SK-N-SH (cell line): ENCODE measurements around the gene PIBF1. TPM values are rescaled to one million over a fixed set of nuclear protein-coding genes. Genes with fewer than 3 reads are reported as not detected.

Experiments
- CTCF ChIA-PET: fragments of 300-600, 350-600 bp; formaldehyde crosslinking; extraction: SDS; loops from one replicate; lab custom pipeline; 2021; lab: Yijun Ruan, JAX
- POLR2A ChIA-PET: fragments of 350-600 bp; sonication (Branson Sonifier 250); formaldehyde crosslinking; extraction: SDS; loops from one replicate; lab custom pipeline; 2020; ENCODE audit warnings: antibody characterized with exemption, inconsistent platforms; lab: Yijun Ruan, JAX
- DNase-seq: peaks from one replicate; pipeline ENCODE4 v3.0.0; 2012
- H2AFZ ChIP-seq: fragments of 200-600 bp; sonication (generic); 2 replicates; pipeline ENCODE4 v1.8.1; 2016; ENCODE audit warnings: antibody characterized with exemption, mild to moderate bottlenecking, low read depth
- H3F3A ChIP-seq: fragments of 200-600 bp; sonication (generic); replicated peaks from 2 replicates; pipeline ENCODE3; 2016; ENCODE audit warnings: antibody characterized with exemption, mild to moderate bottlenecking; ENCODE audit not compliant: insufficient read depth
- H3K27ac ChIP-seq, 2 experiments: fragments of 200-500 bp in 1 of 2; fragments of 200-600 bp in 1 of 2; sonication (Bioruptor generic) in 1 of 2; sonication (generic), shearing (Covaris generic) in 1 of 2; 2 replicates each; pipeline versions ENCODE4 v1.5.1 to v1.6.1; 2014 to 2016; ENCODE audit warnings: low read depth in 2 of 2, inconsistent platforms in 1 of 2, low read length in 1 of 2, mild to moderate bottlenecking in 1 of 2, mixed read lengths in 1 of 2
- H3K27me3 ChIP-seq: fragments of 200-600 bp; sonication (generic), shearing (Covaris generic); 2 replicates; pipeline ENCODE4 v1.6.1; 2016; ENCODE audit warnings: mixed run types; ENCODE audit not compliant: insufficient read depth
- H3K36me3 ChIP-seq, 2 experiments: fragments of 200-500 bp in 1 of 2; fragments of 200-600 bp in 1 of 2; sonication (Bioruptor generic) in 1 of 2; sonication (generic) in 1 of 2; replicated peaks in 1 of 2; 2 replicates each; pipeline versions ENCODE3 to v1.5.1; 2014 to 2016; ENCODE audit warnings: low read length in 1 of 2, mild to moderate bottlenecking in 1 of 2; ENCODE audit not compliant: insufficient read depth in 2 of 2, control insufficient read depth in 1 of 2
- H3K4me1 ChIP-seq, 2 experiments: fragments of 200-500 bp in 1 of 2; fragments of 200-600 bp in 1 of 2; sonication (Bioruptor generic) in 1 of 2; sonication (generic), shearing (Covaris generic) in 1 of 2; 2 replicates each; pipeline versions ENCODE4 v1.5.1 to v1.6.1; 2014 to 2016; ENCODE audit warnings: low read depth in 1 of 2, low read length in 1 of 2, mixed run types in 1 of 2; ENCODE audit not compliant: insufficient read depth in 2 of 2, control insufficient read depth in 1 of 2
- H3K4me2 ChIP-seq: fragments of 200-600 bp; sonication (generic), shearing (Covaris generic); 2 replicates; pipeline ENCODE4 v1.6.1; 2017; ENCODE audit warnings: mixed run types
- H3K4me3 ChIP-seq, 2 experiments: fragments of 200-500 bp in 1 of 2; fragments of 200-600 bp in 1 of 2; sonication (Bioruptor generic) in 1 of 2; sonication (generic), shearing (Covaris generic) in 1 of 2; 2 replicates each; pipeline versions ENCODE4 v1.5.1 to v1.8.1; 2014 to 2016; ENCODE audit warnings: low read depth in 2 of 2, inconsistent platforms in 1 of 2, low read length in 1 of 2, mild to moderate bottlenecking in 1 of 2, mixed read lengths in 1 of 2, moderate library complexity in 1 of 2
- H3K79me2 ChIP-seq: fragments of 200-600 bp; sonication (generic); 2 replicates; pipeline ENCODE4 v1.8.1; 2017; ENCODE audit warnings: mild to moderate bottlenecking; ENCODE audit not compliant: insufficient read depth
- H3K9ac ChIP-seq: fragments of 200-600 bp; sonication (generic); 2 replicates; pipeline ENCODE4 v1.6.1; 2017; ENCODE audit warnings: mixed run types
- H3K9me2 ChIP-seq: fragments of 200-600 bp; sonication (generic); 2 replicates; pipeline ENCODE4 v1.6.1; 2017; ENCODE audit warnings: mixed run types
- H3K9me3 ChIP-seq: fragments of 200-600 bp; sonication (generic); 2 replicates; pipeline ENCODE4 v1.6.1; 2017; ENCODE audit warnings: mixed run types, mild to moderate bottlenecking, moderate library complexity
- H4K20me1 ChIP-seq: fragments of 200-600 bp; sonication (generic); 2 replicates; pipeline ENCODE4 v1.6.1; 2017; ENCODE audit warnings: mild to moderate bottlenecking, mixed run types; ENCODE audit not compliant: insufficient read depth
- CHD2 ChIP-seq: fragments of 150-350 bp; IDR thresholded peaks from 2 replicates; pipeline ENCODE4 v1.6.1; 2018; ENCODE audit warnings: low read length; ENCODE audit not compliant: partially characterized antibody
- EP300 ChIP-seq, 2 experiments: IDR thresholded peaks; 2 replicates each; pipeline versions ENCODE4 v1.4.0 to v1.6.1; 2012; ENCODE audit warnings: borderline replicate concordance in 1 of 2, low read depth in 1 of 2, low read length in 1 of 2
- EZH2phosphoT487 ChIP-seq: fragments of 200-600 bp; sonication (generic); IDR thresholded peaks from 2 replicates; pipeline ENCODE4 v1.6.1; 2017; ENCODE audit warnings: low read depth, mixed run types, mild to moderate bottlenecking, antibody characterized with exemption, moderate library complexity, borderline replicate concordance
- FOSL2 ChIP-seq: IDR thresholded peaks from 2 replicates; pipeline ENCODE4 v1.4.0; 2012; ENCODE audit warnings: low read depth, mild to moderate bottlenecking, moderate library complexity, borderline replicate concordance
- FOXJ3 ChIP-seq: sonication (generic); formaldehyde crosslinking; IDR thresholded peaks from 2 replicates; pipeline ENCODE4 v1.5.1; 2020; ENCODE audit warnings: mild to moderate bottlenecking, missing genetic modification reagents
- JUND ChIP-seq: IDR thresholded peaks from 2 replicates; pipeline ENCODE4 v1.4.0; 2012
- MEF2A ChIP-seq: IDR thresholded peaks from 2 replicates; pipeline ENCODE4 v1.4.0; 2012; ENCODE audit warnings: low read depth, borderline replicate concordance
- NFIC ChIP-seq: IDR thresholded peaks from 2 replicates; pipeline ENCODE4 v1.4.0; 2012; ENCODE audit warnings: borderline replicate concordance
- PBX3 ChIP-seq: IDR thresholded peaks from 2 replicates; pipeline ENCODE4; 2012
- POLR2AphosphoS5 ChIP-seq: IDR thresholded peaks from 2 replicates; pipeline ENCODE4 v1.6.1; 2012; ENCODE audit warnings: low read depth, low read length
- REST ChIP-seq: IDR thresholded peaks from 2 replicates; pipeline ENCODE4 v1.6.1; 2012; ENCODE audit warnings: mild to moderate bottlenecking, low read depth, low read length, moderate library complexity
- RFX5 ChIP-seq: IDR thresholded peaks from 2 replicates; pipeline ENCODE4 v1.6.1; 2012; ENCODE audit warnings: mild to moderate bottlenecking, improper control_type of control experiment, low read length
- SIN3A ChIP-seq: IDR thresholded peaks from 2 replicates; pipeline ENCODE4 v1.6.1; 2012; ENCODE audit warnings: low read depth, mild to moderate bottlenecking, low read length, moderate library complexity, borderline replicate concordance
- SMC3 ChIP-seq: IDR thresholded peaks from 2 replicates; pipeline ENCODE4 v1.6.1; 2012; ENCODE audit warnings: low read depth, low read length, improper control_type of control experiment
- TAF1 ChIP-seq: IDR thresholded peaks from 2 replicates; pipeline ENCODE4 v1.6.1; 2012; ENCODE audit warnings: low read depth, mild to moderate bottlenecking, low read length, moderate library complexity, borderline replicate concordance
- TEAD4 ChIP-seq: IDR thresholded peaks from 2 replicates; pipeline ENCODE4 v1.4.0; 2012; ENCODE audit warnings: mild to moderate bottlenecking, borderline replicate concordance; ENCODE audit not compliant: insufficient read depth
- USF1 ChIP-seq: IDR thresholded peaks from 2 replicates; pipeline ENCODE4 v1.4.0; 2012; ENCODE audit warnings: low read depth, borderline replicate concordance
- USF2 ChIP-seq: fragments of 150-350 bp; IDR thresholded peaks from 2 replicates; pipeline ENCODE4 v1.6.1; 2017; ENCODE audit warnings: antibody characterized with exemption, low read length, low read depth, borderline replicate concordance
- YY1 ChIP-seq: IDR thresholded peaks from 2 replicates; pipeline ENCODE4 v1.4.0; 2012; ENCODE audit warnings: low read depth, mild to moderate bottlenecking
- ZBTB33 ChIP-seq: IDR thresholded peaks from 2 replicates; pipeline ENCODE4 v1.4.0; 2012; ENCODE audit warnings: low read depth, borderline replicate concordance
- WGBS: methylation state at CpG from one replicate; pipeline ENCODE4 v1.1.6; 2017; ENCODE audit warnings: low lambda C conversion rate; 5-methylcytosine and 5-hydroxymethylcytosine counted together
- polyA plus RNA-seq, 3 experiments: library from polyadenylated mRNA; depleted of rRNA; stranded (reverse); fragments of >200 nt; gene quantifications; 2 replicates each; pipeline ENCODE4 v1.2.3, GENCODE V29; 2012

PIBF1 gene
- polyA plus RNA-seq, 1 of the 3 experiments (the other 2 are of a cell fraction), result 3.9 TPM

GRCh38 chr13:72908416-72908815 lies 126.5 kb downstream of the PIBF1 start:
- H3K27me3 ChIP-seq, result no peaks in the 10 kb centered on the region
- no peak overlapping the region for H3K9ac ChIP-seq
- H3K4me3 ChIP-seq, result no peak overlapping the region
- no peaks in the 10 kb centered on the region for H3F3A ChIP-seq
- CTCF ChIA-PET, result no interaction called here
- 99% methylated on average over 4 of the region's 4 CpGs for WGBS
- H3K27ac ChIP-seq, result no peak overlapping the region
- no peaks in the 10 kb centered on the region for H3K4me1 ChIP-seq
- H3K4me2 ChIP-seq, result no peak overlapping the region
- no peaks in the 10 kb centered on the region for H3K9me2 ChIP-seq
- no peak for DNase-seq
- TF ChIP-seq MEF2A (no peak), CHD2 (no peak), EP300 (IDR thresholded peaks at IDR 0.05; ENCODE audit: borderline replicate concordance in 1 of 2, low read depth in 1 of 2, low read length in 1 of 2) (no peak), ZBTB33 (no peak), JUND (no peak), FOXJ3 (no peak), YY1 (no peak), EZH2phosphoT487 (no peak), FOSL2 (no peak), SMC3 (no peak), POLR2AphosphoS5 (no peak), NFIC (no peak), PBX3 (no peak), TEAD4 (no peak), USF1 (no peak), SIN3A (no peak)
- TF ChIP-seq, all 33 proteins: peak for 0
- POLR2A ChIA-PET, result no interaction called here
- Histone ChIP-seq H3K79me2 (no peaks in the 10 kb centered on the region), H3K36me3 (peaks cover 39 to 47% of the 10 kb centered on the region in 2 experiments), H2AFZ (no peak overlapping the region), H3K9me3 (no peaks in the 10 kb centered on the region), H4K20me1 (no peaks in the 10 kb centered on the region)

- WGBS, result 100% methylated on average over 1 of the region's 1 CpG
- DNase-seq, result no peak
- H3K4me2 ChIP-seq, result no peak overlapping the region
- no peaks in the 10 kb centered on the region for H4K20me1 ChIP-seq
- no peak overlapping the region for H2AFZ ChIP-seq
- H3K9me2 ChIP-seq, result no peaks in the 10 kb centered on the region
- H3K4me3 ChIP-seq, result no peak overlapping the region
- no peaks in the 10 kb centered on the region for H3K79me2 ChIP-seq
- no peaks in the 10 kb centered on the region for H3F3A ChIP-seq
- H3K9me3 ChIP-seq, result no peaks in the 10 kb centered on the region
- H3K4me1 ChIP-seq, result no peaks in the 10 kb centered on the region
- no peak overlapping the region for H3K27ac ChIP-seq
- H3K36me3 ChIP-seq, result peaks cover 38 to 54% of the 10 kb centered on the region in 2 experiments
- ChIA-PET POLR2A (no interaction called here), CTCF (no interaction called here)
- no peaks in the 10 kb centered on the region for H3K27me3 ChIP-seq
- H3K9ac ChIP-seq, result no peak overlapping the region
- TF ChIP-seq USF2 (no peak), YY1 (no peak), RFX5 (no peak), TAF1 (no peak), MEF2A (no peak), REST (no peak)
These were observed 130.0 kb downstream of the PIBF1 start for GRCh38 chr13:72911981-72912380.
